Left cardiac atrium (tissue), 4 donors: ENCODE results near the gene SCMH1. TPM values are rescaled to one million over a fixed set of nuclear protein-coding genes. Genes with fewer than 3 reads are reported as not detected.

Experiments used
- ATAC-seq, 2 donors: fragments of 200-7000 bp; cut with Tn5 transposase; one replicate each; pipeline ENCODE4 v1.9.1; 2020; ENCODE audit warnings: mild to moderate bottlenecking in 2 of 2, moderate library complexity in 2 of 2
- DNase-seq: peaks from one replicate; pipeline ENCODE4 v3.0.0-alpha.2; 2020
- intact Hi-C, 2 donors: fragments of 100-400 bp; cut with DNase I; formaldehyde crosslinking; loops; one replicate each; pipeline versions ENCODE4 v1.14.1 to v1.15.1; 2022 to 2023
- total RNA-seq, 2 donors: library from RNA; stranded (reverse); fragmentation: NEBNext Ultra II Directional; extraction: Animal tissue kit (Norgen Biotek cat#: 25700); gene quantifications; one replicate each; pipeline ENCODE4 v1.2.1, GENCODE V29; 2021
- donor health status: DM: no; HTN: yes; CAD: no.
- donor health status: DM: no; HTN: yes; CAD: no; lungs with severe emphysema.
- donor health status: DM: yes; HTN: yes; CAD: no.
- donor health status: Dilated cardiomyopathy.

Gene SCMH1
- total RNA-seq, 2 donors from 2014 or later = 49.5 to 53.6 TPM

DNA sequence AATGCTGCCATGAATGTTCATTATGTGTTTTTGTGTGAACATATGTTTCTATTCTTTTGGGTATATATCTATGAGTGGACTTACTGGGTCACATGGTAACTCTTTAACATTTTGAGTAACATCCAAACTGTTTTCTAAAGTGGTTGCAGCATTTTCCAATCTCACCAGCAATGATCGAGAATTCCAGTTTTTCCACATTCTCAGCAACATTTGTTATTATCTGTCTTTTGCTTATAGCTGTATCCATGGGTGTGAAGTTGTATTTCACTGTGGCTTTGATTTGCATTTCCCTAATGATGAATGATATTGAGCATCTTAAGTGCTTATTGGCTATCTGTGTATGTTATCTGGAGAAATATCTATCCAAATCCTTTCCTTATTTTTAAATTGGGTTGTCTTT is 131.4 kb downstream of the SCMH1 start:
- intact Hi-C loops = no loop called here
- ATAC-seq (no peak), DNase-seq (no peak)

DNA sequence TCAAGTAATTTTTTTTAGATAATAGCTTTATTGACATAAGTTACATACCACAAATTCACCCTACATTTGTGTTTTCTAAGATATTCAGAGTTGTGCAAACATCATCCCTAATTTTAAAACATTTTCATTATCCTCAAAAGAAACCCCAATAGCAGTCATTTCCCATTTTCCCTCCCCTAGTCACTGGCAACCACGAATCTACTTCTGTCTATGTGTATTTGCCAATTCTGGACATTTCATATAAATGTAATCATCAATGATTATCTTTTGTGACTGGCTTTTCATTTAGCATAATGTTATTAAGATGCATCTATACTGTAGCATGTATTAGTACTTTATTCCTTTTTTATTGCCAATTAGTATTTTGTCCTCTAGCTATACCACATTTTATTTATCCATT is 131.8 kb downstream of the SCMH1 start:
- no peak for ATAC-seq
- no peak for DNase-seq
- intact Hi-C loops = no loop called here

DNA sequence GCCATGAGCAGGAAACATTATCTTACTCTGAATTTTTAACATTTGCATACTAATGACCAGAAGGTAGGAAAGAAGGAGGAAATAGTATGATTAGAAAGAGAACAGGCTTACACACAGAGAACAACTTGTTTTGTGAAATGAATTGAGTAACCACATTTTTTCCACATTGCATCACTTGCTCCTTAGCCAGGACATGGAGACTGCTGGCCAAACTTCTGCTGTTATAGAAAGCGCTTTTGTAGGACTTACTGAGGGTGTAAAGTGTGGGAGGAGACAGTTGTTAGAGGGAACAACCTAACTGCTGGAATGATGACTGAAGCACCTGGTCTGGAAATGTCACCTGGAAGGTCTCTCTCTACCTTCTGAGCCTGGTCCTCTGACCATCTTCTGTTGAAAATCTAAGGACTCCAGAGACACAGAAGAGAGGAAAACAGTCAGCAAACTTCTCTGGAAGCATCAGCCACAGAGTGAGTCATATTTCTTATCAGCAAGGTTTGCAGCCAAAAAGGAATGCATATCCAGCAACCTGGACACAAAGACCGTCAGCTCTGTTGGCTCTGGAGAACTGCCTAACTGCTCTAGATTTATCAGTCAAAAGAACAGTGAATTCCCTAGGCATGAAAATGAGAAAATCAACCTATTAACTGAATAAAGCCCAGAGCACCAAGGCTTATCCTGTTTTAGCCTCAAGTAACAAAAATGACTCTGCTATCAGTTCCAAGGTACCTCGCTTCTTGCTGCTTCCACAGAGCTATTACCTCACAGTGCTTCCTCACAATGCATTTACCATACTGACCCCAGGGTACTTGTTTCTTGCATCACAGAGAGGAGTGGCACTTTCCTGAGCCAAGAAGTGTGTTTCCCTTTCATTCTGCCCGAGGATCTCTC is 132.6 kb downstream of the SCMH1 start:
- ATAC-seq (peak; percentile 94), DNase-seq (peak; percentile 48)
- intact Hi-C loops = loop anchor here in 1 of 2 donors (5.0 kb wide), 1 partner anchor 62 kb away; no protein-coding TSS in a partner anchor

DNA sequence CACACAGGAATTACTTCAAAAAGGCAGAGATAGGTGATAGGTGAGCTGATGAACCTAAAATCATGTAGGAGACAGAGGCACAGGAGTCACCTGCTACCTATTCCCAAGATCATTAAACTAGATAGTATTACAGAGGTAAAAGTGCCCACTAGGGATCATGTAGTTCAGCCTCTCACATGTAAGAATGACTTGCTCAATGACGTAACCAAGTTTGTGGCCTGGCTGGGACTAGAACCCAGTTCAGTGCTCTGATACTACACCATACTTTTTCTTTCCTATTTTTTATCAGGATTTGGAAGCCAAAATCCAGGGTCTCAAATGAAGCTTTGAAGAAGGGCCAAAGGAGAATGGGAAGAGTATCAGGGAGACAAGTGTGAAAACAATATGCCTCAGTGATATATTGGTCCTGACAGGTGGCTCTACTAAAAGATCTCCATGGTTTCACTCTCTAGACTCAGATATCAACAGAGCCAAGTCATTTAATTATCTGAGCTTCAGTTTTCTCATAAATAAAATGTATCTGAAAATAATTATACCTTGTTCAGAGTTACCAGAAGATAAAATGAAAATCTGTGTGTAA is 133.3 kb downstream of the SCMH1 start:
- ATAC-seq = peak; percentile 7 to 55
- intact Hi-C loops = loop anchor here in 1 of 2 donors (5.0 kb wide), 1 partner anchor 61 kb away; no protein-coding TSS in a partner anchor
- no peak for DNase-seq

DNA sequence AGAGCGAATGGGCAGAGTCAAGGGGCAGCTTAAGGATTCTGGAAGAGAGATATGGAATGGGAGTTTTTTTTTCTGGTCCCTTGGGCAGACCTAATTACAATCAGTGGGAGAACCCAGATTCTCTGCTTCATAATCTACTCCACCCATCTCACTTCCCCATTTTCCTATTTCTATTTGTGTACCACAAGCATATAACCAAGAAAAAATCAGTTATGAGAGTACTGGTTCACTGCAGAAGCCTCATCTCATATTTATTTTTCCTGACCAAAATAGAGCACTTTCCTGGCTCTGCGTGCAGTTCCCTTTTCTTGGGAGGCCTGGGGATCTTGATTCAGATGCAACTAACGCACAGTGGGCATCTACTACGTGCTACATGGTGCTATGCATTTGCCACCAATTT is 138.3 kb downstream of the SCMH1 start:
- intact Hi-C loops = no loop called here
- DNase-seq (no peak), ATAC-seq (no peak)

DNA sequence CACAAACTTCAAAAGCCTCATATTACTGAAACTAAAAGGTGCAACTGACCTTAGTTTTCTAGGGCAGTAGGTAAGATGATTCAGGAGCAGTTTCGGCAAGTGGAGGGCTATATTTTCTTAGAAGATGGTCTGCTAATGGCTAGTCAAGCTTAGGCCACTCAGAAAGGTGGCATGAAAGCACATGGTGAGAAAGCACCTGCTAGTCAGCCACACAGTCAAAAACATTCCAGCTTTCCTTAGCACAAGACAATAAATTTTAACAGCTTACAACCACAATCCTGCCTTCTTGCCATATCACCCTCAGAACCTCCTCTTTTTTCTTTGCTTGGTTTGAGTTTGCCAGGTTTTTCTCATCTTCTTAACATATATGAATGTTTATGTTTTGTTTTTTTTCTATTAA is 139.5 kb downstream of the SCMH1 start:
- DNase-seq = no peak
- ATAC-seq = no peak
- intact Hi-C loops = no loop called here

DNA sequence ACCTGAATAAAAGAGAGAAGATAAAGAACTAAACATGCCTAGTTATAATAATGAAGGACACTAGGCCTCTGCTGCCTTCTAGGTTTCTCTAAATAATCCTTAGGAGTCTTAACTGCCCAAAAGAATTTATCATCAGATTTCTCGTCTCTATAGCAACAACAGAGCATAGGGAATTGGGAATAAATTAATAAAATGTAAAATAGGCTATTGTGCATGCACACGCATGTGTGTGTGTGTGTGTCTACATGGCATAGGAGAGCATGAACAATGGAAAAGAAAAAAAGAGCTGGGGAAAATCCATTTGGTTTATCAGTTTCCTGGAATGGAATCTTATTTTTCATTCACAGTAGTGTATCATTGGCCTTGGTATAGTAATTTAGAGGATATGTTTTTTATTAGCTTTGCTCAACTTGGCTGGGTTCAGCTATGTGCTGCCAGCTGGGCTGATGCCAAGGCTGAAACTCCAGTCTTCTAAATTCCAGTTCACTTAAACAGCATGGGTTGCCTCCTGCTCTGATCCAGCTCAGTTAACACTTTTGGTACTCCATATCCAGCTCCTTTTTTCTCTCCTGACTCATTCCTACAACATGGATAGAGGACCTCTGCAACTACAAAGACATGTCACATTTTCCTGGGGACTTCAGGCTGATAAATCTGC is 140.0 kb downstream of the SCMH1 start:
- DNase-seq = peak; percentile 88

DNA sequence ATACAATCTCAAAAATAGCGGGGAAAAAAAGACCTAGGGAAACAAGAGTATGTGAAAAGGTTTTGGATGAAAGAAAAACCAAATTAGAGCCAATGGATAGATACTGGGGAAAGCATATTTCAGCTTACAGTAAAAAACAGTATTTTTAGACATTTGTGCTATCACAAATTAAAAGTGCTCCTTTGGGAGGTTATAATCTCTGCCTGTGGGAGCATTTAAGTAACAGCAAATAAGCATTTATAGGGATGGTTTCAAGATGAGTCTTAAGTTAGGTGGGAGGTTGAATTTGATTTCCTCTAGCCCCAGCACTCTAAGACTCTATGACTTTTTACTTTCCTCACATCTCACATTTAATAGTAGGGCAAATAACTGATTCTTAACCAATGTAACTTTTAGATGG is 141.0 kb downstream of the SCMH1 start:
- DNase-seq (no peak), ATAC-seq (no peak)
- intact Hi-C loops = no loop called here

More for the DNA sequence above, 140.0 kb downstream of the SCMH1 start:
- ATAC-seq = peak; percentile 94 to 96
- intact Hi-C loops = no loop called here

DNA sequence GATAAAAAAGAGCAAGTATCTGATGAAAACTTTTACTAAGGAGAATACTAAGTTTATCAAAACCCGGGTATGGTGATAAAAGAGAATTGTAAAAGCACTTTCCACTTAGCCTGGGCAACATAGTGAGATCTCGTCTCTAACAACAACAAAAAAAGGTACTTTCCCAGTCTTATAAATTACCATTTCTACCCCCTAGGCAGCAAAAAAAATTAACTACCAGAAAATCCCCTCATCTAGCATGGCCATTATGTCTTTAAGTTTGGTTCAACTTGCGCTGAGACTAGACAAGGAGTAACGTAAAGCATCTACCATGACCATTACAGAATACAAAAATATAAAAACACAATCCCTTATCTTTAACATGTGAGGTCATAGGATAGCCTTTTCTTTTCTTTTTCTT is 141.9 kb downstream of the SCMH1 start:
- ATAC-seq (no peak), DNase-seq (no peak)
- intact Hi-C loops = no loop called here

DNA sequence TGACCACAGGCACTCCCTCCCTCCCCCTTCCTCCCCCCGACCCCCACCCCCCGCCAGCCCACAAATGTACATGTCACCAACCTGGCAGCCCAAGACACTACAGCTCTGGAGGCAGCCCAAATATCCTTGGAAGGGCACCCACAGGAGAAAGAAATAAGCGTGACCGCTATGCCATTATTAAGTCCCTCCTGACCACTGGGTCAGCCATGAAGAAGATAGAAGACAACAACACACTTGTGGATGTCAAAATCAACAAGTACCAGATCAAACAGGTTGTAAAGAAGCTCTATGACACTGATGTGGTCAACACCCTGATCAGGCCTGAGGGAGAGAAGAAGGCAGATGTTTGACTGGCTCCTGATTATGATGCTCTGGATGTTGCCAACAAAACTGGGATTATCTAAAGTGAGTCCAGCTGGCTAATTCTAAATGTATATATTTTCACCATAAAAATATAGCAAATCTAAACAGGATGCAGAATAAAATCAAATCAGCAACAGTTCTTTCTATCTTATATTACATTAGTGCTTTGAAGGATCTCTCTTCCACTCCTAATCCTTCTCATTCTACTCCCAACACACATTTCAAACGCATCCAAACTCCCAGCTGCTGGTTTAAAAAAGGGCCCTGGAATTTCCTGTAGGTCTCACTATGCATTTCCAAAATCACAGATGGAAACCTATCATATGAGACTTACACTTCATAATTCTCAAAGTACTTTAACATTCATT is 143.2 kb downstream of the SCMH1 start:
- ATAC-seq (peak in 1 of 2 donors; percentile 60), DNase-seq (no peak)
- intact Hi-C loops = no loop called here

DNA sequence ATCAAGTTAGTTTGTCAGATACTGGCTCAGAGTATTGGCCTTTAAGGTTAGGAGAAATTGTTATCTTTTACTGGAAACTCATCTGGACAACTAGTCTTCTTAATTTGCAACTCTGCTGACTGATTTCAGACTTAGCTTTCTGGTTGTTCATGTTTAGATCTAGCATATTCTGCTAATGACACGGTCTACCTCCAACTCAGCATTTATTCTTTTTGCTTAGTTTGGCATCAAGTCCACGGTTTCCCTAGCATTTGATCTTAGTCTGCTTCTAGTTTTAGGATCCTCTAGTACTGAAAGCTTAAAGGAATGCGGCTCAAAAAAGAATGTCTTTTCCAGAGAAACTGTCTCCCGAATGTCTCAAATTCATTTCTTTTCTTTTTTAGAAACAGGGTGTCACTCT is 145.0 kb downstream of the SCMH1 start:
- DNase-seq (no peak), ATAC-seq (no peak)
- intact Hi-C loops = no loop called here

DNA sequence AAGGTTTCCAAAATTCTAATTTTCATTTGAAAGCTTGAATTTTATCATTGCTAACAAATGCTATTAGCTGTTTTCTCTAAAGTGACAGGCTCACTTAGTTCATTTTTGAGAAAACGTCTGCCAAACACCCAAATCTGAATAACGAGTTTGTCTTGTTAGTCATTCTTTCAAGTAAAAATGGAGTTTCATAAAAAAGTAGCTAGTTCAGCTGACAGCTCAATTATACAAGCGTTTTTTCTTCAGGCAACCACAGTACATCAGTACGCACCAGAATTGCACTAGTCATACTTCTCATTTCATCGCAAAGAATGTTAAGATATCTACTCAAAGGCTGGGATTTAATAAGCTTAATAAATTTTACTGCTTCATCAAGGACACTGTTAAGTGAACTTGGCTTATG is 148.3 kb downstream of the SCMH1 start:
- DNase-seq (no peak), ATAC-seq (no peak)
- intact Hi-C loops = no loop called here

DNA sequence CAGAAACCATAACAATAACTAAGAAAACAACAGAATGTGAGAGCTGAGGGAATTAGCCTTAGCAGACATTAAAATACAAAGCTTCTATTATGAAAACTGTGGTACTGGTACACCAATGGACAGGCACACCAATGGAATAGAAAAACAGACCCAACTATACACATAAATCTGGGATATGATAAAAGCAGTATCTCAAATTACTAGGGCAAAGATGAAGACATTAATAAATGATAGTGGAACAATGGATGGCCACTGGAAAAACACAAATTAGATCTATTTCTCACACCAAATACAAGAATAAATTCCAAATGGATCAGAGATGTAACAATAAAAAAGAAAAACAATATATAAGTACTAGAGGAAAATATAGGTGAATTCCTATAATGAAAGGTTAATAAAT is 155.2 kb downstream of the SCMH1 start:
- intact Hi-C loops = no loop called here
- DNase-seq (no peak), ATAC-seq (no peak)

DNA sequence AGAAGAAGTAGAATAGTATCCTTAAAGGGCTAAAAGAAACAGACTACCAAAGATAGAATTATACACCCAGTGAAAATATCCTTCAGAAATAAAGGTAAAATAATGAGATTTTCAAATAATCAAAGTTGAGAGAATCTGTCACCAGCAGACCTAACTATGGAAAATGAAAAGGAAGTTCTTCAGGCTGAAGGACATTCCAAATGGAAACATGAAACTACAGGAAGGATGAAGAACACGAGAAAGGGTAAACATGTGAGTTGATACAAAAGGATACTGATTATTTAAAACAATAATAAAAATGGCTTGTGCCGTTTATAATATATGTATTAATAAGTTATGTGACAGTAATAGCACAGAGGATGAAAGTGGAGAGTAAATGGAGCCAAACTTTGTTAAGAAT is 163.5 kb downstream of the SCMH1 start:
- no peak for DNase-seq
- ATAC-seq = no peak
- intact Hi-C loops = no loop called here

DNA sequence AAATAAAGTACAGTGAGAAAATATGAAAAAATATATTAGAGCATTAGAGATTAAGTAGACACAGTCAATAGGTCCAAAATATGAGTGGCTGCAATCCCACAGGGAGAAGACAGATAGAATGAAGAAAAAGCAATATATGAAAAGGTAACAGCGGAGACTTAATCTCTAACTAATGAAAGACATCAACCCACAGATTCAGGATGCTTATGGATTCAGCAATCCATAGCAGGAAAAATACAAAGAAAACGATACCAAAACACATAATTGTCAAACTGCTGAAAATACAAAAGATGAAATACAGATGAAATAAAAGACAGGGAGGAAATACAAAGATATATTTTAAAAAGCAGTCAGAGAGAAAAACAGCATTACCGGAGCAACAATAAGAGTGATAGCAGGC is 163.9 kb downstream of the SCMH1 start:
- ATAC-seq = no peak
- no peak for DNase-seq
- intact Hi-C loops = no loop called here

DNA sequence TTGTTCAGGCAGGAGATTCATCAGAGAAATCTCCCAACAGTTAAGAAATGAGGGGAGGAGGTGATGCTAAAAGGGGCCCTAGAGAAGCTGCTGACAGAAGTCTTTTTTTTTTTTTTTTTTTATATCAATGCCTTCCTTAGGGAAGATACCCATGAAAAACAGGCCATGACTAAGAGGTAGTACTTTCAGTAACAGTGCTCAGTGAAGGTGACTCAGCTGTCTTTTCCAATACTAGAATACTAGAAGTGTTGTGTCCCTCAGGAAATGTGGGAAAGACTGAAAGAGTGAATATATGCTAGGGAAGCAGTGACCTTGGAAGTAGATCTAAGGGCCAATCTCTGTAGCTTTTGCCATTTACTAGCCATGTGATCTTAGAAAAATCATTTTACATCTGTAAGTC is 168.1 kb downstream of the SCMH1 start:
- intact Hi-C loops = no loop called here
- ATAC-seq = peak in 1 of 2 donors; percentile 53
- no peak for DNase-seq

DNA sequence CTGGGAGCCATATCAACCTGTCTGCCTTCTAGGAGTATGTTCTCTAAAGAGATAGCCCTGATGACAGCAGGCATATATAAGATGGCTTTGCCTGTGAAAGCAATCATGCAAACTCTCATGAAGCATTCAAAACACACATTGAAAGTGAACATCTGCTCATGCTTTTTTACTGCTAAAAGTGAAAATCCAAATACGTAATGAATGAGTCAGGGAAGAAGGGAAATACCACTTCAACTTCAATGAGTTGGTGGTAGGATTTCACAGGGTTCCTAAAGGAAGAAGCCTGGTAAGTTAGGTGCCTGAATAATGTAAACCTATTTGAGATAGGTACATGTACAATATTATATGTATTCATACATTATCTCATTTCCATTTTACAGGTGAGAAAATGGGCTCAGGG is 170.1 kb downstream of the SCMH1 start:
- intact Hi-C loops = no loop called here
- DNase-seq (no peak), ATAC-seq (no peak)

DNA sequence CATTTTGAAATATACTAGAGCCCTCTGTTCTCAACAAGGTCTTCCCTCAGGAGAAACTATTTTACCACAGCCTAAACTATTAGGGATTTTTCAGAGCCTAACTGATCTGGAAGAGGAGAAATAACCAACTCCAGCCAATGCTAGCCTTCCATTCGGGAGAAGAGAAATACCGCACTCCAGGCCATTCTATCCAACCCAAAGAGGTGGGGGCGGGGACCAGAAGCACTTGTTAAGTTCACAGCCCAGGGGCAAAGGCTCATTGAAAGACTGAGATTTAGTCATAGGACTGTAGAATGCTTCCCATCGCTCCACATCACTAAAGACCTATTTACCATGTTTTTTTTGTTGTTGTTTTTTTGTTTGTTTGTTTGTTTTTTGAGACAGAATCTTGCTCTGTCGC is 185.2 kb downstream of the SCMH1 start:
- ATAC-seq = no peak
- DNase-seq = no peak
- intact Hi-C loops = no loop called here

DNA sequence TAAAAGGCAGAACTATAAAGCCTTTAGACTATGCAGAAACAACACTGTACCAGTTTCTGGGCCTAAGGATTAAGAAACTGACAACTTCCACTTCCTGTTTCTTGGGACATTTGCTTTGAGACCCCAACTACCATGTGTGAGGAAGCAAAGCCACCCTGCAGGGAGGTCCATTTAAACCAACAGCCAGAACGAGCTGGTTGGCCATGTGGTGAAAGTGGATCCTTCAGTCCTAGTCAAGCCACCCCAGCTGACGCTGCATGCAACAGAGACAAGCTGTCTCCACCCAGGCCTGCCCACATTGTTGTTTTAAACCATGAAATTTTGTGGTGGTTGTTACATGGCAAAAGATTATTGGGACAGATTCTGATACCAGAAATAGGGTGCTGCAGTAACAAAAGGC is 188.8 kb downstream of the SCMH1 start:
- intact Hi-C loops = no loop called here
- DNase-seq = no peak
- no peak for ATAC-seq

DNA sequence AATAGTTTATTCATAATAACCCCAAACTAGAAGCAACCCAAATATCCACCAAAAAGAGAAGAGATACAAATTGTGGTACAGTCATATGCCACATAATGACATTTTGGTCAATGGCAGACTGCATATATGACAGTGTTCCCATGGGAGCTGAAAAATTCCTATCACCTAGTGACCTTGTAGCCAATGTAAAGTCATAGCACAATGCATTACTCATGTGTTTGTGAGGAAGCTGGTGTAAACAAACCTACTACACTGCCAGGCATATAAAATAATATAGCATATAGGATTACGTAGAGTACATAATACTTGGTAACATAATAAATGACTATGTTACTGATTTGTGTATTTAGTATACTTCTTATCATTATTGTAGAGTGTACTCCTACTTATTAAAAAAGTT is 191.1 kb downstream of the SCMH1 start:
- intact Hi-C loops = no loop called here
- DNase-seq (no peak), ATAC-seq (no peak)
